ENCODE data around the gene TMEM14A. TPM values are rescaled to one million over a fixed set of nuclear protein-coding genes. Genes with fewer than 3 reads are reported as not detected.

TMEM14A gene
- total RNA-seq, 2 experiments from 2014 or later: 3.4 TPM

DNA sequence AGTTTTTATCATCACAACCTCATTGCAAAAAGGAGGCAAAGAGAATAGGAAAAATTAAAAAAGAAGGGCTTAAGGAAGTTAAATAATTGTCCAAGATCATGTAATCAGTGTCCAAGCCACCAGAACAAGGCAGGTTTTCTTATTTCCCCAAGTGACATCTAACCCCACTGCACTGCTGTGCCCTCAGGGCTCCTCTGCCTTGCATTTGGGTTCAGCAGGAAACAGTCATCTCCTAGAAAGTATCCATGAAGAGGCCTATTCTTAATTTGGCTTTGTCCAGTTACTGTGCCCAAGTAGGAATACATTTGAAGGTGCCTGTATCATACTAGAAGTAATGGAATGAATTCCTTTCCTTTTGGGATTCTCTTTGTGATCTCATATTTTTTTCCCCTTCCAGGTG, 10.5 kb downstream of the TMEM14A start:
- Mint-ChIP-seq H3K9me3 (no peaks in the 10 kb centered on the region), H3K27me3 (no peaks in the 10 kb centered on the region), H3K27ac (no peak overlapping the region), H3K4me3 (no peak overlapping the region), H3K36me3 (ENCODE audit: low read depth) (peaks cover 83% of the 10 kb centered on the region), H3K4me1 (ENCODE audit: low read depth) (no peaks in the 10 kb centered on the region)
- H3K27ac ChIP-seq (ENCODE audit: low read depth in 1 of 2, low read length in 2 of 2): no peak overlapping the region
- CTCF ChIA-PET: no interaction called here
- no peaks in the 10 kb centered on the region for H3K27me3 ChIP-seq (ENCODE audit: control insufficient read depth in 1 of 2, insufficient read depth in 2 of 2, low read length in 2 of 2)
- ATAC-seq (ENCODE audit: poor library complexity) (no peak), DNase-seq (no peak)
- POLR2A ChIA-PET: no interaction called here
- H3K9me3 ChIP-seq (ENCODE audit: control insufficient read depth in 1 of 2, insufficient read depth in 1 of 2, low read length in 2 of 2): no peaks in the 10 kb centered on the region
- intact Hi-C loops (cut with DNase I, micrococcal nuclease): no loop called here
- TF ChIP-seq CTCF (IDR thresholded peaks at IDR 0.05): no peak
- no peaks in the 10 kb centered on the region for H3K4me1 ChIP-seq (ENCODE audit: insufficient read depth, low read length)
- no peak overlapping the region for H3K4me3 ChIP-seq (ENCODE audit: low read length)
- peaks cover 42% of the 10 kb centered on the region for H3K36me3 ChIP-seq (ENCODE audit: insufficient read depth, low read length)

GRCh38 chr6:52686878-52687699, 16.2 kb downstream of the TMEM14A start:
- no peak overlapping the region for H3K27ac Mint-ChIP-seq
- no peak for TF ChIP-seq CTCF (IDR thresholded peaks at IDR 0.05)
- H3K9me3 Mint-ChIP-seq: no peaks in the 10 kb centered on the region
- Histone ChIP-seq H3K36me3 (ENCODE audit: insufficient read depth, low read length) (peaks cover 20% of the 10 kb centered on the region), H3K9me3 (ENCODE audit: control insufficient read depth in 1 of 2, insufficient read depth in 1 of 2, low read length in 2 of 2) (no peaks in the 10 kb centered on the region), H3K4me1 (ENCODE audit: insufficient read depth, low read length) (no peaks in the 10 kb centered on the region), H3K27me3 (ENCODE audit: control insufficient read depth in 1 of 2, insufficient read depth in 2 of 2, low read length in 2 of 2) (no peaks in the 10 kb centered on the region), H3K4me3 (ENCODE audit: low read length) (no peak overlapping the region), H3K27ac (ENCODE audit: low read depth in 1 of 2, low read length in 2 of 2) (no peak overlapping the region)
- no peaks in the 10 kb centered on the region for H3K27me3 Mint-ChIP-seq
- H3K4me1 Mint-ChIP-seq (ENCODE audit: low read depth): no peaks in the 10 kb centered on the region
- ChIA-PET CTCF (interaction anchor here (0.6 kb wide), 1 partner anchor 17 kb away, joined by 3 read pairs; no protein-coding TSS in a partner anchor), POLR2A (no interaction called here)
- H3K4me3 Mint-ChIP-seq: no peak overlapping the region
- ATAC-seq (ENCODE audit: poor library complexity) (no peak), DNase-seq (no peak)
- intact Hi-C loops (cut with DNase I, micrococcal nuclease): no loop called here
- peaks cover 32% of the 10 kb centered on the region for H3K36me3 Mint-ChIP-seq (ENCODE audit: low read depth)

DNA sequence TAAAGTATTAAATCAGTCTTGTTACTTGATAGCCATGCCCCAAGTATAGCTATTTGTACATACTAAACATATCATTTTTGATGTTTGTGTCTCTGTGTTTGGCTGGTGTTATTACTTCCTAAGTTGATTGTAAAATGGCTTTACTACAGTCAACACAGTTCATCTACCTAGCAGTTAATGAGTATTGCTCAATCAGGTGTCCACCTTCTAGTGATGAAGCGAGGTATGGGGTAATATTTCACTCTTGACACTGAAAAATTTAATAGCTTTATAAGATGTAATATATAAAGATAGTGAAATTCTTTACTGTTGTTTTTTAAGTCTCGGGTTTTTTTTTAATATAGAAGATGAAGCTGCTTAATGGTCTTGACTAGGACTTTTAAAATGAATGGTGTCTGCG, 18.9 kb downstream of the TMEM14A start:
- intact Hi-C loops (cut with DNase I, micrococcal nuclease): no loop called here
- peaks cover 6% of the 10 kb centered on the region for H3K36me3 ChIP-seq (ENCODE audit: insufficient read depth, low read length)
- H3K27ac ChIP-seq (ENCODE audit: low read depth in 1 of 2, low read length in 2 of 2): no peak overlapping the region
- ATAC-seq (ENCODE audit: poor library complexity): no peak
- H3K27ac Mint-ChIP-seq: no peak overlapping the region
- no peak overlapping the region for H3K4me3 ChIP-seq (ENCODE audit: low read length)
- no peaks in the 10 kb centered on the region for H3K9me3 Mint-ChIP-seq
- no peaks in the 10 kb centered on the region for H3K27me3 ChIP-seq (ENCODE audit: control insufficient read depth in 1 of 2, insufficient read depth in 2 of 2, low read length in 2 of 2)
- H3K9me3 ChIP-seq (ENCODE audit: control insufficient read depth in 1 of 2, insufficient read depth in 1 of 2, low read length in 2 of 2): no peaks in the 10 kb centered on the region
- TF ChIP-seq CTCF (IDR thresholded peaks at IDR 0.05): no peak
- H3K27me3 Mint-ChIP-seq: no peaks in the 10 kb centered on the region
- H3K4me1 ChIP-seq (ENCODE audit: insufficient read depth, low read length): no peaks in the 10 kb centered on the region
- ChIA-PET POLR2A (interaction anchor here (0.7 kb wide), 1 partner anchor 272 kb away, joined by 3 read pairs; no protein-coding TSS in a partner anchor), CTCF (no interaction called here)
- H3K4me3 Mint-ChIP-seq: no peak overlapping the region
- H3K36me3 Mint-ChIP-seq (ENCODE audit: low read depth): peaks cover 10% of the 10 kb centered on the region
- no peak for DNase-seq
- H3K4me1 Mint-ChIP-seq (ENCODE audit: low read depth): no peaks in the 10 kb centered on the region
